Sciatic nerve (tissue), 2 donors: ENCODE data around the gene PBRM1. TPM values are rescaled to one million over a fixed set of nuclear protein-coding genes. Genes with fewer than 3 reads are reported as not detected.
A peak's percentile ranks its signal among the peaks of the same experiment; 100 is the strongest.
"Not testable (repeated sequence)": the region's sequence is repeated elsewhere in the genome, so short reads cannot be mapped to it uniquely, and the experiment has no call there.

Source experiments
- ATAC-seq: fragments of 200-7000 bp; cut with Tn5 transposase; one replicate; pipeline ENCODE4 v1.9.1; 2020; ENCODE audit warnings: mild to moderate bottlenecking, moderate library complexity
- DNase-seq: peaks from one replicate; pipeline ENCODE4 v3.0.0-alpha.2; 2020; ENCODE audit warnings: low spot score
- intact Hi-C: fragments of 100-400 bp; cut with DNase I; formaldehyde crosslinking; loops from one replicate; pipeline ENCODE4 v1.14.2; 2022
- total RNA-seq: library from RNA; stranded (reverse); fragmentation: NEBNext Ultra II Directional; extraction: Animal tissue kit (Norgen Biotek cat#: 25700); gene quantifications from one replicate; pipeline ENCODE4 v1.2.1, GENCODE V29; 2021
- donor health status: DM: no; HTN: no; CAD: no.
- donor health status: DM: no; HTN: no; CAD: no.

Gene PBRM1
- total RNA-seq, 1 donor from 2014 or later: 82.0 TPM

DNA sequence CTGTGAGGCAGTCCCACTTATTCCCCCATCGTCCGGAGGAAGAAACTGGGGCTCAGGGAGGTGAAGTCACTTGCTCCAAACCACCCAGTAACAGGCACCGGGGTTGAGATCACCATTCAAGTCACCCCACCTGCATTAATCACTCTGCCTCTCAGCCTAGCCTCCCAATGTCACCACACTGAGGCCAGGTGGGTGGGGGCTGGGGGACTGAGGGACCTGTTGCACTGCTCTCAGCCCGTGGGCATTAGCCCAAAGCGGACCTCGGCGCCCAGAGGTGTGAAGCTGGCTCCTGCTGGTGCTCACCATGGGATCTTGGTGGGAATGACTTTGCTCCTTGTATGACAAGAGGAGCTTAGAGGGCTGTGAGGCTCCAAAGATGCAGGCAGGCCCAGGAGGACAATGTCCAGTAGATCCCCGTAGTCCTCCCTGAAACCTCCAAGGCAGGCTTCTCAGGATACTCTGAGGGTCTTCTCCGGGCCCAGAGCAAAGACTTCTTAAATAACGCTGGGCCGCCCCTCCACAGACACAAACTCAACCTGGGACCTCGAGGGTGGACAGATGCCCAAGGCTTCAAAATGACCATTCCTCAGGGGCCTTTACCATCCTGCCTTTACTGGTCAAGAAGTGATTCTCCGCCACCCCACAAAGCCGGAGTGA is 153.7 kb downstream of the PBRM1 start:
- peak; percentile 62 for DNase-seq
- intact Hi-C loops: no loop called here
- ATAC-seq: no peak

- DNase-seq: peak; percentile 54
- no peak for ATAC-seq
- intact Hi-C loops: no loop called here
Measured at GRCh38 chr3:52530918-52531826, 154.5 kb downstream of the PBRM1 start.

GRCh38 chr3:52529376-52530333 is 156.1 kb downstream of the PBRM1 start:
- DNase-seq (peak; percentile 50), ATAC-seq (peak; percentile 3)
- intact Hi-C loops: no loop called here

DNA sequence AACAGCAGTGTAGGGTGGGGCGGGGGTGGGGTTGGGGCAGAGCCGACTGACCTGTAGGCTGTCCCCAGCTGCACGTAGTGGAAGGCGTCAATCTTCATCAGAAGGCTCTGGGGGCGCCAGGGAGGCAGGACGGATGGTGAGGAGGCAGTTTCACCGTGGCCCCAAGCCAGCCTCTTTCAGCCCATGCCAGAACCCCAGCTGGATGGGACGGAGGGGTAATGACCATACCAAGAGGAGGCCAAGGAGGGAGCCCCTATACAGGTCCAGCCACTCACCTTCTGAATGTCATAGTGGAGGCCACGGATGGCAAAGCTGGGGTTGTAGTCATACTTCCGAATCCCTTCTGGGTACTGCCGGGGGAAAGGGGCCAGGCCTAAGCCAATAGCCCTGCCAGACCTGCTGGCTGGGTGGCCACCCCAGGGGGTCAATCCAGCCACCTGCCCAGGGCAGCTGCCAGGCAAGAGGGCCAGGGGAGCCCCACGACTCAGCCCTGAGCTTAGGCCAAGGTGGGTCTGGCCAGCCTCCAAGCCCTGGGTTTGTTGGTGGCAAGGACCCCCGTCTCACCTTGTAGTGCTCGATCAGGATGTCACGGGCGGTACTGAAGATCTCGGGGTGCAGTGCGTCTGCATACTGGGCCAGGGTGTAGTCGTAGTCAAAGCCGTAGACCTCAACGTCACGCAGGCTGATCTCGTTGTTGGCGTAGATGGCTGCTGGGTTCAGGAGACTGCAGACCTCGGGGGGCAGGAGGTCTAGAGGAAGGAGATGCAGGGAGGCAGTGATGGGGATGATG is 156.9 kb downstream of the PBRM1 start:
- ATAC-seq: no peak
- peak; percentile 59 for DNase-seq
- intact Hi-C loops: no loop called here

GRCh38 chr3:52527732-52528585 is 157.8 kb downstream of the PBRM1 start:
- ATAC-seq: no peak
- intact Hi-C loops: no loop called here
- DNase-seq: peak; percentile 50

DNA sequence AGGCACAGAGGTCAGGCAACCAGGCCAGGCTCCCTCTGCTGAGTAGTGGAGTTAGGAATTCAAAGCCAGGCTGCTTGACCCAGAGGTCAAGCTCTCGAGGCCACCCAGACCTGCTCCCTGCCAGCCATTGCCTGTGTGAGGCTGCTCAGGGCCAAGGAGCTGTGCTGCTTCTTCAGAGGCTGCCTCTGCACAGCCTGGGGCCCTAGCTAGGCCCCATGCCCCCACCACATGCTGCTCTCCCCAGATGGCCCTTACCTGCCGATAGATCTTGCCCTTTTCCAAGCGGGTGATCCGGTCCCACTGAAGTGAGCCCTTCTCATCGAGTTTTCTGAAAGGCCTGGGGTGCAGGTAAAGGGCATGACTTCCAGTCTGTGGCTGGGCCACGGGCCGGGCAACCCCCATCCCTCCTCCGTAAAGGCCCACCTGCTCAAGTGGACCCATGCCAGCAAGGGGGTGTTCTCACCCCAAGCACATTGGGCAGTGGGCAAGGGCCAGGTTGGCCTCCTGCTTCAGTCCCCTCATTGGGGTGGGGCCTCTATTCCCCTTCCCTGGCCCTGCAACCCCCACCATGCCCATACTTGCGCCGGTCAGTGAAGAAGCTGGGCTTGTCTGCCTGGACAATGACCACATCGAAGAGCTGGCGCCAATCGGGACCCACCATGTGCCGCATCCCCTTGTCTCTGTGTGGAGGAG is 158.5 kb downstream of the PBRM1 start:
- ATAC-seq: no peak

GRCh38 chr3:52526671-52527038 is 159.1 kb downstream of the PBRM1 start:
- intact Hi-C loops, ATAC-seq, DNase-seq: not testable (repeated sequence)

More for the DNA sequence above, 158.5 kb downstream of the PBRM1 start:
- intact Hi-C loops: no loop called here
- DNase-seq: peak; percentile 56

DNA sequence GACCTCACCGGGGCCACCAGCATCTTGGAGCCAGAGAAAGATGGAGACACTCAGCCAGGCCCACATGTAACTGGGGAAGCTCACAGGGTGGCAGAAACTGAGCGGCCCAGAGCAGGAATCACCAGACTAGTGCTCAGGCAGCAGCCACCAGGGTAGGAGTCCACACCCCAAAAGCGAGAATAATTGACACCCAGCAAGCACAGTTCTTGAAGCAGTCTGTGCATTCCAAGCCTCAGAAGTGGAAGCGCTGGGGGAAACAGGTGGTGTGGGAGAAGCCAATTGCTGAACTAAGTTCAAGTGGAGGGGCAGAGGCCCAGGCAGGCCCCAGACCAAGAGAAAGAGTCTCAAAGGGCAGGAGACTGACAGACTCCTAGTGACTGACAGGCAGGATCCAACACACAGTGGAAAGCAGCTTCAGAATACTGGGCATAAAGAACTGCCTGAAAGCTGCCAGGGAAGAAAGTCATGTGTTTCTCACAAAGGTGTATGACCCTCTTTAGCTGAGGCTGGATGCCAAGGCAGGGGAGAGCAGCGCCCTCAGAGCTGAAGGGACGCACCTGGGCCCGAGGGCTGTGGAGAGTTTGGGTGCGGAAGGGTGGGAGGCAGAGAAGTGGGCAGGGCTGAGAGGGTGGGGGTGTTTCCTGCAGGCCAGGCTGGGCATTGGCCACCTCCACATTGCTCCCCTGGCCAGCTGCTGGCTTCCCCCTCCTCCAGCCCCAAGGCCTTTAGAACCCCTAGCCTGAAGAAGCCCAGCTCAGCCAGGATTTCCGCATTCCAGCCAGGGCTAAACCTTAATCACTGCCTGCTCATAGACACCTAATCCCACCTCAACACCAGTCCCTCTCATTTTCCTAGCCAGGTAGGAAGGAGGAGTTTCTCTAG is 159.8 kb downstream of the PBRM1 start:
- DNase-seq (peak; percentile 54), ATAC-seq (no peak)
- intact Hi-C loops: no loop called here

DNA sequence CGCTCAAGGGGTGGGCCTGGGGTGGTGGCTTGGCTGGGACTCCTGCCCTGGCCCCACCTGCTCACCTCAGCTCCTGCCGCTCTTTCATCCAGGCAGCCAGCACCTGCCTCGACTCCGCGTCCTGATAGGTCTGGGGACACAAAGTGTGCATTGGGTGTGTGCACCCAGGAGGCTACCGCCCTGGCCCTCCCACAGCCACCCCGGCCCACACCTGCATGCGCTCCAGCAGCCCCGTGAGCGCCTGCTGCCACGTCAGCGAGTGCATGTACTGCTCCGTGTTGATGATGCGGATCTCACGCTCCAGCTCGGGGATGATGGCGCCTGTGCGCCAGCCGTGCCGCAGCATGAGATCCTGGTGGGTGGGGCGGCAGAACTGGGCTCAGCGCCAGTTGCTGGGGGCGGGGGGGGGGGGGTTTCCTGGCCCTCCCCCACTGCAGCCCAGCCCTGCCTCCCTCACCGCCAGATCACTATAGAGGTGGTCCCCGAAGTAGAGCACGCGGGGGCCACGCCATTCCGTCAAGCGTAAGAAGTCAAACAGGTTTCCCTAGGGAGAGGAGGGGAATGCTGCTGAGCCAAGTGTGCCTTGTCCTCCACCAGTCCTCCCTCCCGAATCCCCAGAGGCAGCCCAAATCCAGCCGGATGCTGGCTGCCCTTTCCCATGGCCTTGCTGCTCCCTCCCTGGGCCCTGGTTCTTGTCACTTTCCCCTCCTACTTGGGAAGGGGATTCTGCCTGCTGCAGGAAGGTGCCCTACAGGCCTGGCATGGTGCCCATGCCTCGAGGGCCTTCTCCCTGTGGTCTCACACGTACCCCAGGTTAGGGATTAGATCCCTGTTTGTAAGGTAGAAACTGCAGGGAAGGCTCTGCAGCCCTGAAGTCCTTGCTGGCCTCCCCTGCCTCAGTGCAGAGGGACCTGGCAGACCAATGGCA is 160.7 kb downstream of the PBRM1 start:
- ATAC-seq: peak; percentile 4
- DNase-seq: peak; percentile 61
- intact Hi-C loops: no loop called here

DNA sequence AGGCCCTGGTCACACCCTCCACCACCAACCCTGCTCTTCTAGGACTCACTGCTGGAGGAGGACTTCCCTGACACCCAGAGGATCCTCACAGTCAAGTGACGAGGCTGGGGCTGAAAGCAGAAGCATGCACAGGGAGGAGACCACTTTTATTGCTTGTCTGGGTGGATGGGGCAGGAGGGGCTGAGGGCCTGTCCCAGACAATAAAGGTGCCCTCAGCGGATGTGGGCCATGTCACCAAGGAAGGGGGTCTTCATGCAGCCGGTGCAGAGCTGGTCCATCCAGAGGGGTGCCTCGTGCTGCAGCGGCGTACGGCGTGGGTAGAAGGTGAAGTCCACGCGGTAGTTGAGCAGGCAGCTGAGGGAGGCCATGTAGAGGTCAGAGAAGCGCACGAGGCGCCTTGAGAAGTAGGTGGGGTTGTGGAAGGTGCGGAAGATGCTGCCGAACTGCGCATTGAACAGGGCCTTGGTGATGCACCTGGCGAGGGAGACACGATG is 161.4 kb downstream of the PBRM1 start:
- DNase-seq (peak; percentile 52), ATAC-seq (no peak)
- intact Hi-C loops: no loop called here

DNA sequence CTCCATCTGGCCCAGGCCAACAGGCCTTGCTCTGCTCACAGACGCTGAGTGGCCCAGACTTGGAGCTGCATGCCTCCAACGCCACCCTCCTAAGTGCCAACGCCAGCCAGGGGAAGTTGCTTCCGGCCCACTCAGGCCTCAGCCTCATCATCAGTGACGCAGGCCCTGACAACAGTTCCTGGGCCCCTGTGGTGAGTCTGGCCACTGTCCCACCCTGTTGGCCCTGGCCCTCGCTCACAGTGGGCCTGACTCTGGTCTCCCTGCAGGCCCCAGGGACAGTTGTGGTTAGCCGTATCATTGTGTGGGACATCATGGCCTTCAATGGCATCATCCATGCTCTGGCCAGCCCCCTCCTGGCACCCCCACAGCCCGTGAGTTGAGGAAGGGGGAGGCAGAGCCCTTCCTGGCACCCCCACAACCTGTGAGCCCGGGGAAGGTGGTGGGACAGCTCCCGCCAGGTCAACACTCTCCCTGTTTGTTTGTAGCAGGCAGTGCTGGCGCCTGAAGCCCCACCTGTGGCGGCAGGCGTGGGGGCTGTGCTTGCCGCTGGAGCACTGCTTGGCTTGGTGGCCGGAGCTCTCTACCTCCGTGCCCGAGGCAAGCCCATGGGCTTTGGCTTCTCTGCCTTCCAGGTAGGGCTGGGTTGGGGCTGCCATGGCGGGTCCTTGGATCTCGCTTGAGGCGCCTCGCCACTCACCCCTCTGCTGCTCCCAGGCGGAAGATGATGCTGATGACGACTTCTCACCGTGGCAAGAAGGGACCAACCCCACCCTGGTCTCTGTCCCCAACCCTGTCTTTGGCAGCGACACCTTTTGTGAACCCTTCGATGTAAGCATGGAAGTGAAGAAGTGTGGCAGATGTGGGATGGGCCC is 162.1 kb downstream of the PBRM1 start:
- DNase-seq: peak; percentile 56
- no peak for ATAC-seq
- intact Hi-C loops: no loop called here

- DNase-seq (no peak), ATAC-seq (no peak)
- intact Hi-C loops: no loop called here
Measured at GRCh38 chr3:52522651-52523251, 163.0 kb downstream of the PBRM1 start.

- intact Hi-C loops: no loop called here
- no peak for ATAC-seq
- DNase-seq: no peak
Measured at GRCh38 chr3:52521881-52522650, 163.6 kb downstream of the PBRM1 start.
